GM18870 (cell line): Measurements from ENCODE around the gene DAAM1.

Experiments
- ATAC-seq: cut with Tn5 transposase; IDR thresholded peaks from one replicate; pipeline ENCODE4 v1.9.1; 2021; ENCODE audit warnings: moderate library complexity; ENCODE audit not compliant: unreplicated experiment

Gene DAAM1

DNA sequence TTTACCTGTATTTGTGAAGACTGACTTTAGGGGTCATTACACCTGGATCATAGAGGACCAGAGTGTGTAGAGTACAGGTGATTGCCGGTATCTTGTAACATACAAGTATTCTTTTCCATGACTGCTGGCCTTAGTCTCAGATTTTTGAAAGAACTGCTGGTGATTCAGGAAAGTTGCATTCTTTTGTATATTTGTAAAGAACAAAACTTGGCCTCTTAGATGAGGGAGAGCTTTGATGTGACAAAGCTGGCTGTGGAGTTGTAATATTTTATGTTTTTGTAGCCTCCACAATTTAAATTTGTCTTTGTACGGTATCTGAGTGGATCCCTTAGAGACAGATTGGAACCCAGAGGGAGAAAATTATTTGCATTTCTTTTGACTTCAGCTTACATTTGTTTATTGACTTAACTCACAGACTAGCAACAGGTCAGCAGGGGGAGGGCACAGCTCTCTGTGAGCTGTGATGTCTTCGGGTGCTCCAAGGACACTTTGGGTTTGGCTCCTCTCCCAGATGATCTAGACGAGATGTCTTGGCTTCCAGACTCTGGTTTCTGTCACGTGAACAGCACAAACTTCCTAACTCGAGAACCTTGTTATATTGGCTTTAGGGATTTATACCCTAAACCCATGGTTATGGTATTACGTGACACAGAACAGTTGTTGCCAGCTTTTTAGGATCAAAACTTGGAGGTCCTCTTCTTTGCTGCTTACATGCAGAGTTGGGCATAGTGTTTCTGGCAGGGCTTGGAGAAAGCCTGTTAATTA lies 65.9 kb downstream of the DAAM1 start:
- ATAC-seq: no peak

DNA sequence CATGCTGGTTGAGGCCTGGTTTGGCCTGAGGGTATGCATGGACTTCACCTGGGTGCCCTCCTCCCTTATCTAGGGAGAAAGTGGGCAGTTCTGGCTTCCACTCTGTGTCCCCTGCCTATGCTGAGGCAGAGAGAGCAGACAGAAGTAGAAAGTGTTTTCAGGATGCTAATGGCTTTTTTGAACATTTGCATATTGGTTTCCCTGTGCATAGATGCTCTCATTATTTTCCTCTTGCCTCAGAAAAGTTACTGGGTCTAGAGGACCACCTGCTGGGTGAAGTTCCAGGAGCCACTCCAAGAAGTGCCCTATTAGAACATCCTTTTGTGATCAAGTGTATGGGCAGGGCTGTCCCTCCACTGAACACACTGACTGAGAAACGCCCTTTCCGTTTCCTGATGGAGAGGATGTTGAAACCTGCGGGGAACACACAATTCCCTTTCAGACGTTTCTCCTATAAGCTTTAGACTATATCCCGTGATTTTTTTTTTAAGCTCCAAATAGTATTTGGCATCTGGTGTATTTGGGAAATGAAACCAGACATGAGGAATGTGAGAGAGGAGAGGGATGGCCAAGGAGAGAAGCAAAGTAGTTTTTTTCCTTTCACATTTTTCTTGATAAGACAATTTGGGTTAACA lies 66.6 kb downstream of the DAAM1 start:
- peak; percentile 81 for ATAC-seq

GRCh38 chr14:59256331-59256730 lies 67.9 kb downstream of the DAAM1 start:
- no peak for ATAC-seq

- no peak for ATAC-seq
Measured at GRCh38 chr14:59261334-59261733, 72.9 kb downstream of the DAAM1 start.

DNA sequence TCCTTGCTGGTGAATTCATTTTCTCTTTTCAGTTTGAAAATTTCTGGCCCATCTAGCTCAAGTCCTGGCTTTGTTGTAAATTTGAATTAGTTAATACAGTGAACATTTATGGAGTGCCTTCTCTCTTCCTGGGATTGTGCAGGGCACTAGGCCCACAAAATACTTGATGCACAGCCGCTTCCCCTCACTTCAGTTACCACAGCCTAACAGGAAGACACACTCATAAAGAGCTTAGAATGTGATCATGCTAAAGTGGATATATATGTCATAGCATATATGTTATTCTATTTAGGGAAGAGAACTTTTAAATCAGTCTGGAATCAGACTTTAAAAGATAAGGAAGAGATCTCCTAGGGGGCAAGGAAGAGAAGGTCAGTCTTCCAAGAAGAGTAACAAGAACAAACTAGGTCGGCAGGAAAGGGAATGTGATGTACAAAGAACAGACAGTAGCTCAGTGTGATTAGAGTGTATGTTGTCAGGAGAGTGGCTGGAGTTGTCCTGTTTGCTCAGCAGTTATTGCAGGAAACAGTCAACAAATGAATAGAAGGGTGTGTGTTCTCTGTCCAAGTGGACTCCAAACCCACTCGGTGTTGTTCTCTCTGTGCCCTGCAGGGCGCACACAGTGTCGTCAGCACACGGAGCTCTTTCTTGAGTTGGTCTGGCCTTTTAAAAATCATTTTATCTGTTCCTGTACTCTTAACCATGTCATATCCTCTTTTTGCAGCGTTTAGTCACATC lies 74.4 kb downstream of the DAAM1 start:
- ATAC-seq: no peak

DNA sequence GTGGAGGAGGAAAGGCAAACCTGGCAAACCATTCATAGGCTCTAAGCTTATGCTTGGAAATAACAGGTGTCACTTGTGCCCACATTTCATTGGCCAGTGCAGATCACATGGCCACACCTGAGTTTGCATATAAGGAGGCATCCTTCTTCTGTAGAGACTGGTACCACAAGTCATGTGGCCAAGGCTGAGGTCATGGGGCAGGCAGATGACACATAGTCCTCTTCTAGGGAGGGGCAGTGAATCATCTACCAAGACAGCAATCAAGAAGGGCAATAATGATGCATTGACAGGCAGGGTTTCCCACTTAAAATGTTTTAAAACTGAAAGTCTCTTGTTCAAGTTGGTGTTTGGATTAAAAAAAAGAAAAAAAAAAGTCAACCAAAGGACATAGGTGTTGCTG lies 77.3 kb downstream of the DAAM1 start:
- ATAC-seq: no peak

DNA sequence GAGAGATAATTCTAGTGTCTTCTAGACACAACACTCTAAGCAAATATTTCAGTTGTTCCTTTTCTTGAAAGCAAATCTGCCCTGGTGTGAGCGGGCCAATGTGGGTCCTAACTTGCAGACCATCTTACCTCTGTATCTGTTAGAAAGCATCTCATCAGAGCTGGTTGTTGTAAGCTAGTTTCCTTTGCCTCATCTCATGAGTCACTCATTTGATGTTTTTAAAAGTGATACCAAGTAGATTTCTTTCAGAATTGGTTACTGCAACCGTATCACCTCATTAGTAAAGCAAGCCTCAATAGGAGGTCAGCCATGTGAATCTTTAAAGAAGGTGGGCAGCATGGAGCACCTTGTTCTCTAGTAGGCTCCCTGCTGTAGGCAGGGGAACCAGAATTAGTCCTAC lies 78.6 kb downstream of the DAAM1 start:
- ATAC-seq: no peak

GRCh38 chr14:59268011-59268410 lies 79.5 kb downstream of the DAAM1 start:
- no peak for ATAC-seq

GRCh38 chr14:59268858-59269257 lies 80.4 kb downstream of the DAAM1 start:
- no peak for ATAC-seq

GRCh38 chr14:59269466-59269865 lies 81.0 kb downstream of the DAAM1 start:
- no peak for ATAC-seq

GRCh38 chr14:59271256-59271655 lies 82.8 kb downstream of the DAAM1 start:
- ATAC-seq: no peak

DNA sequence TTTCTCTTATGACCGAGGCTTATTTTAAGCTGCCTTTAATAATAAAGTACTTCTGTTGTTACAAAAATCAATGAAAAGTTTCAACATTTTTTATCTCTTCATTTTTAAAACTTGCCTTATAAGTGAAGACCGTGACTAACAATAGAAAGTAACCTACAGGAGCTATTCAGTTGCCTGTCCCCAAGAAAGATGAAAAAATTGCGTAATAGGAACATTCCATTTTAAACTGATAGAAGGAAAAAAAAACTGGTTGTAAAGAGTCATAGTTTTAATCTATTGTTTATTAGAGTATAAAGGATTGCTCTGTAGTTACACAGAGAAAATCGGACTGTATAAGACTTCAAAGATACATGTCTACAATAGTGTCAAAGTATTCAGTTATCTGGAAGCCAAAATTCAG lies 83.3 kb downstream of the DAAM1 start:
- ATAC-seq: no peak

GRCh38 chr14:59272633-59273032 lies 84.2 kb downstream of the DAAM1 start:
- no peak for ATAC-seq

DNA sequence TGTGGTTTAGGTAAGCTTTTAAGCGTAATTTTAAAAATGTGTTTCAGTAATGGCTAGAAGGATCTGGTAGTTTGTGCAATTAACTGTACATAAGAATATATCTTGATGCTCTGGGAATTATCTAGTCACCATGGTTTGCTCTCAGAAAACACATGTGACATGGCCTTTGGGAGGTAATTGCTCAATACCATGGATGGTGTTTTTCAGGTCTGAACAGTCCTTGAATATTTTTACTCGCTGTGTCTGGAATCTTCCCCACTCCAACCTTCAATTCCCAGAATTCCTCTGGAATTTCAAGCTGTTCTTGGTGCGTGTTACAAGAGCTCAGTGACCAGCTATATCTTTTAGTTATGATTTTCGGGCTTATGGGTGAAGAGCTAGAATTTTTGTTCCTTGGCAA lies 85.3 kb downstream of the DAAM1 start:
- ATAC-seq: no peak

GRCh38 chr14:59274991-59275391 lies 86.5 kb downstream of the DAAM1 start:
- peak; percentile 41 for ATAC-seq

DNA sequence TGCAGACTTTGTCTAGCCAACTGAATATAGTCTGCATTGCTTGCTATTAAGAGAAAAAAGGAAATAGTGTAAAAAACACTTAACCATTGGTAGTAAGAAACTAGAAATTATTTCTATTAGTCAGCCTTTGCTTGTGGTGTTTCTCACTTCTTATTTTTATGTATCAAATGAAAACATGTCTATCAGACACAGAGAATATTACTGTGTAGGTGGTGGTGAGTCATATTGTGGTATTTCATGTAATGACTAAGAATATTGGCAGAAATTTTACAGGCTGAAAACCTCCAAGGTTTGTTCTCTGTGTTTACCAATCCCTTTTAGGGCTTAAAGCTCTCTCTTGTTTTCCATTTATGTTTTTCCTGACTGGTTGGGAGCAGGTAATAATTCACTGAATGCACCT lies 87.2 kb downstream of the DAAM1 start:
- ATAC-seq: peak; percentile 94

GRCh38 chr14:59276235-59276634 lies 87.8 kb downstream of the DAAM1 start:
- ATAC-seq: no peak

DNA sequence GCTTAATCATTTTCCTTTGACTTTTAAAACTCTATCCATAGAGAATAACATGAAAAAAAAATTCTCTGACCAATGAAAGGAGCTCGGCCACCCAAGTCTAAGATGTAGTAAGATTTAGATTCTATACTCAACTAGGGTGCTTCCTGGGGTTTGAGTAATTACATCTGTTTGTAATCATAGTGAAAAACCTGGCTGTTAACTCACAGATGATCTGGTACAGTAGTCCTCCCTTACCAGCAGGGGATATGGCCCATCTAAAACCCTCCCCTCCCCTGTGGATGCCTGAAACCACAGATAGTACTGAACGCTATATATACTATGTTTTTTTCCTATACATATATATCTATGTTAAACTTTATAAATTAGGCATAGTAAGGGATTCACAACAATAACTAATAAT lies 89.2 kb downstream of the DAAM1 start:
- ATAC-seq: no peak

- ATAC-seq: no peak
Measured at GRCh38 chr14:59278111-59278510, 89.6 kb downstream of the DAAM1 start.

DNA sequence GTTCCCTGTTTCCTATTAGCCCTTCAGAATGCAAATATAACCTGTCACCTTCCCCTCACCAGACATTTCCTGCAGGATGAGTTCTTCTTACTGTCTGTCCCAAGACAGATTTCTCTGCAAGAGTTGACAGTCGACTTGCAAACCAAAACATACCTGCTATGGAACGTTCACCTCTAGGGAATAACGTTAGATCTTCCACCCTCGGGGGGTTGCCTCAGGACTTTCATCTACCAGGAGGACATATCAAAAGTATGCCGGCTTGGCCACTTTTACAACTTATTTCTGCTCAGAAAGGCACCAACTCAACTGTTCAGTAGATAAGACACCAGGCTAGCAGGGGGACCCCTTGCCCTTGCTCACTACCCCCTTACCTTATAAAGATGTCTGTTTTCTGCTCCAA lies 92.5 kb downstream of the DAAM1 start:
- no peak for ATAC-seq

DNA sequence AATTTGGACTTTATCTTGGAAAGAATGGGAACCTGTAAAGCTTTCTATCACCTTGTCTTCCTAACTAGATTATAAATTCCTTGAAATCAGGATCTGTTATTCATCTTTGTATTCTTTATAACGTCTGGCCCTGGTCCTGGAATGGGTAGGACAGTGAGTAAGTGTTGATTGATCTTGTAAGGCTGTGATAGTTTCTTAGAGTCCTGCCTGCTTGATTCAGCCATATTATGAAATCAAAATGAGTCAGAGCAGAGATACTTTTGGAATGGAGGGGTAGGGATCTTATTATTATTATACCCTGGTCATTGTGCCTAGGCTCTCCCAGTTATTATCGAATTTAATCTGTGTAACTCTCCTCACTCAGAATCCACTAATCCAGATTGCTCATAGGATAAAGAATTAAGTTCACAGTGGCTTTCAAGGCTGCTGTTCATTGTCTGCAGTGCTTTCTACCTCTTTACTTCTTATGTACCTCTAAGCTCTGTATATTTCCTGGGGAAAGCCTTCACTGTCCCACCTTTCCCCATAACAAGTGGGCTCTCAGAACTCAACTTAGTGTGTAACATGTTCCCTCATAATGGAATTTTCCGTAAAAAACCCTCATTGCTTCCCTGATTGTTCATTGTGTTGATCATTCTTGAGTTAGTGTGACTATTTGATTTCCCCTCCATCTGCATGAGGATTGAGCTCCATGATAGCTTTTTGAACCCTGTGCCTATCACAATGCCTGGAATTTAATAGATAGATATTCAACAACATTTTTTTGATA lies 93.3 kb downstream of the DAAM1 start:
- no peak for ATAC-seq
